Measurements from ENCODE around the gene ZMYND8.
"Not testable (repeated sequence)": the region's sequence is repeated elsewhere in the genome, so short reads cannot be mapped to it uniquely, and the experiment has no call there.

Gene ZMYND8

DNA sequence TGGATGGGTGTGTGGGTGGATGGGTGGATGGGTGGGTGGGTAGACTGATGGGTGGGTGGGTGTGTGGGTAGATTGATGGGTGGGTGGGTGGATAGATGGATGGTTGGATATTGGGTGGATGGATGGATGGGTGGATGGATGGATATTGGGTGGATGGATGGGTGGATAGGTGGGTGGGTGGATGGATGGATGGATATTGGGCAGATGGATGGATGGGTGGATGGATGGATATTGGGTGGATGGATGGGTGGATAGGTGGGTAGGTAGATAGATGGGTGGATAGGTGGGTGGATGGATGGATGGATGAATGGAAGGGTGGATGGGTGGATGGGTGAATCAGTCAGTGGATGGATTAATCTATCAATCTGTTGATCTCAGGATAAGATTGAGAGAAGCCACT, 177.2 kb downstream of the ZMYND8 start:
- TF ChIP-seq CTCF (IDR thresholded peaks at IDR 0.05; ENCODE audit: extremely low read depth, missing control alignments): no peak
- DNase-seq (ENCODE audit: low spot score): no peak

DNA sequence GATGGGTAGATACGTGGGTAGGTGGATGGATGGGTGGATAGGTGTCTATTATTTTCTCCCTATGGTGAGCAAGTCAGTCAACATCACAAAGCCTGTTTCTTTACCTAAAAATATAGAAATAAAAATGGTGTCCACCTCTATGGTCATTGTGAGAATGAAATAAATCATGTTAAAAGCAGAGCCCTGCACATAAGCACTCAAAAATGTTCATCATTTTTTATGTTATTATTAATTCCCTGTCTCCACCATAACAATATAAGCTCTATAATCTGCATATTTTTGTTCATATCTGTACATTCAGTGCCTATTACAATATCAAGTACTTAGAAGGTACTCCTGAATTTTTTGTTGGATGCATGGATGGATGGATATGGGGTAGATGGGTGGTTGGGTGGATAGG, 177.6 kb downstream of the ZMYND8 start:
- DNase-seq (ENCODE audit: low spot score): no peak
- TF ChIP-seq CTCF (IDR thresholded peaks at IDR 0.05; ENCODE audit: extremely low read depth, missing control alignments): no peak

GRCh38 chr20:47178277-47178676, 178.2 kb downstream of the ZMYND8 start:
- TF ChIP-seq CTCF (IDR thresholded peaks at IDR 0.05; ENCODE audit: extremely low read depth, missing control alignments): no peak
- DNase-seq (ENCODE audit: low spot score): no peak

GRCh38 chr20:47176217-47176616, 180.3 kb downstream of the ZMYND8 start:
- not testable (repeated sequence) for DNase-seq (ENCODE audit: low spot score)

GRCh38 chr20:47175493-47175892, 181.0 kb downstream of the ZMYND8 start:
- no peak for DNase-seq (ENCODE audit: low spot score)
- no peak for TF ChIP-seq CTCF (IDR thresholded peaks at IDR 0.05; ENCODE audit: extremely low read depth, missing control alignments)

DNA sequence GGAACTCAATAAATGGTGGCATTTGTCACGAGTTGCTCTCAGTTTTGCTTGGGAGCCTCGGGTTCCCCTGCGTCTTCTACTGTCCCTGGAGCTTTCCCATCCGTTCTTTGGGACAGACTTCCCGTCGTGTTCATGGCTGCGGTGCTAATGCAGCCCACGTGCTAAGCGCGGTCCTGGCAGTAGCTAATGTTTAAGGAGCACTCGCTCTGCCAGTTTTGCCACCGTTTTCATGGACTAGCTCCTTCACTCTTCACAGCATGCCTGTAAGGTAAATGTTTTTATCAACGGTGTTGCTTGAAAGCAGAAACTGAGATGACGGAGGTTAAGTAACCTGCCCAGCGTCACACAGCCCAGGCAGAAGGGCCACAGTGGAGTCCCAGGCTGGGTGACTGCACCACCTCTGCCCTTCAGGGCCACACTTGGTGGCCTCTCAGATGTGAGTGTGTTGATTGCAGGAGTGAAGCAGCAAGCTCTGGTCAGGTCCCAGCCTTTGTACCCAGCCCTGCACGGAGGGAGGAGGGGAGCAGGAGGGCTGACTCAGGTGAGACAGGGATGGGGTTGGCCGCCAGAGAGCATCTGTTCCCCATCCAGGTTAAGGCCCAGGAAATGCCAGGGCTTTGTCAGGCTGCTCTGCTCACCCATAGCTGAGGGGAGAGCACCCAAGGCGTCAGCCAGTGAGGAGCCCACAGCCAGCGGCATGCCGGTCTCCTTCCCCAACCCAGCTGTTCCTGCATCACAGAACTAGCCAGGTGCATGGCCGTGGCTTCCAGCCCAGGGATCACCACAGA, 181.8 kb downstream of the ZMYND8 start:
- TF ChIP-seq CTCF (IDR thresholded peaks at IDR 0.05; ENCODE audit: extremely low read depth, missing control alignments): no peak
- no peak for DNase-seq (ENCODE audit: low spot score)

DNA sequence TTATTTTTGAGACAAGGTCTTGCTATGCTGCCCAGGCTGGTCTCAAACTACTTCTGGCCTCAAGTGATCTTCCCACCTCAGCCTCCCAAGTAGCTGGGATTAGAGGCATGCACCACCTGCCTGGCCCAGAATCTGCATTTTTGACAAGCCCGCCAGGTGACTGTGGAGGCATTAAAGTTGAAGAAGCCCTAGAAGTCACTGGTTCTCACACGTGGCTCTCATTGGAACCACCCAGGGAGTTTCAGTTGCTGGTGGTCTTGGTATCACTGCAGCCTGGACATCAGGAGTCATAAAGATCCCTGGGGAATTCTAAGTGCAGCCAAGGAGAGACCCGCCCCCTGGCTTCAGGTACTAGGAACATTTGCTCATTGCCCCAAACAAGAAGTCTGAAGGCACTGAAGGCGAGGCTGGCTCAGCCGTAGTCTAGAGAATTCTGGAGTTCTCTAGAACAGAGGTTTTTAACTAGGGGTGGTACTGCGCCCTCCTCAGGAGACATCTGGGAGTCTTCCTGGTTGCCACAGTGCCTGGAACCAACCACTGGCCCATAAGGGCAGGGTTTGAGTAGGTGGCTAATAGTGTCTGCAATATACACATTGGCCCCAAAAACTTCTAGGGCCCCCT, 182.8 kb downstream of the ZMYND8 start:
- no peak for DNase-seq (ENCODE audit: low spot score)

More for the DNA sequence above, 182.8 kb downstream of the ZMYND8 start:
- TF ChIP-seq CTCF (IDR thresholded peaks at IDR 0.05; ENCODE audit: extremely low read depth, missing control alignments): no peak

Data from GM20000 (cell line).